Measurements from ENCODE around the gene ARMC2.

Gene ARMC2

GRCh38 chr6:108945681-108946159 lies 97.5 kb downstream of the ARMC2 start:
- no peak overlapping the region for H3K4me3 ChIP-seq (ENCODE audit: low read length, poor library complexity, severe bottlenecking)
- 0 out of 2 replicates have a peak, but pooled peaks cover 4% of the 10 kb centered on the region for H3F3A ChIP-seq (ENCODE audit: low read depth)
- no peak for TF ChIP-seq CTCF (conservative IDR thresholded peaks at IDR 0.05; ENCODE audit: low read length)
- no peak for TF ChIP-seq EZH2phosphoT487 (IDR thresholded peaks at IDR 0.05; ENCODE audit: borderline replicate concordance)
- no peaks in the 10 kb centered on the region for H3K9me2 ChIP-seq (replicated peaks; ENCODE audit: low read depth, low read length)
- peak overlapping the region; percentile 7 for H3K9ac ChIP-seq (ENCODE audit: low read depth, low read length, poor library complexity, severe bottlenecking)
- H3K27me3 ChIP-seq (ENCODE audit: insufficient read depth, low read length, poor library complexity, severe bottlenecking), result no peaks in the 10 kb centered on the region
- no peaks in the 10 kb centered on the region for H3K9me3 ChIP-seq (ENCODE audit: insufficient read depth, low read depth, low read length)
- H3K36me3 ChIP-seq (ENCODE audit: insufficient read depth, low read length), result no peaks in the 10 kb centered on the region
- peaks cover 72% of the 10 kb centered on the region for H3K4me1 ChIP-seq (ENCODE audit: insufficient read depth, low read length, poor library complexity, severe bottlenecking)
- no peak overlapping the region for H3K4me2 ChIP-seq (ENCODE audit: low read depth, low read length, poor library complexity, severe bottlenecking)
- 0 out of 2 replicates have a peak overlapping the region, but pooled peaks have one; percentile 34 for H2AFZ ChIP-seq (ENCODE audit: low read length)
- no peaks in the 10 kb centered on the region for H4K20me1 ChIP-seq (ENCODE audit: insufficient read depth, low read length, poor library complexity, severe bottlenecking)
- H3K79me2 ChIP-seq (ENCODE audit: insufficient read depth, low read length), result no peaks in the 10 kb centered on the region

GRCh38 chr6:108946695-108947094 lies 98.5 kb downstream of the ARMC2 start:
- Histone ChIP-seq H2AFZ (ENCODE audit: low read length) (peak overlapping the region; percentile 26; the same call in 1 of the 2 replicates), H3K36me3 (ENCODE audit: insufficient read depth, low read length) (no peaks in the 10 kb centered on the region), H3K9ac (ENCODE audit: low read depth, low read length, poor library complexity, severe bottlenecking) (no peak overlapping the region), H3K4me2 (ENCODE audit: low read depth, low read length, poor library complexity, severe bottlenecking) (no peak overlapping the region), H3K4me3 (ENCODE audit: low read length, poor library complexity, severe bottlenecking) (no peak overlapping the region), H3F3A (ENCODE audit: low read depth) (0 out of 2 replicates have a peak, but pooled peaks cover 4% of the 10 kb centered on the region), H3K9me3 (ENCODE audit: insufficient read depth, low read depth, low read length) (no peaks in the 10 kb centered on the region), H3K4me1 (ENCODE audit: insufficient read depth, low read length, poor library complexity, severe bottlenecking) (peaks cover 62% of the 10 kb centered on the region), H4K20me1 (ENCODE audit: insufficient read depth, low read length, poor library complexity, severe bottlenecking) (no peaks in the 10 kb centered on the region), H3K27me3 (ENCODE audit: insufficient read depth, low read length, poor library complexity, severe bottlenecking) (no peaks in the 10 kb centered on the region), H3K9me2 (replicated peaks; ENCODE audit: low read depth, low read length) (no peaks in the 10 kb centered on the region), H3K79me2 (ENCODE audit: insufficient read depth, low read length) (no peaks in the 10 kb centered on the region)
- no peak for TF ChIP-seq EZH2phosphoT487 (IDR thresholded peaks at IDR 0.05; ENCODE audit: borderline replicate concordance)
- no peak for TF ChIP-seq CTCF (conservative IDR thresholded peaks at IDR 0.05; ENCODE audit: low read length)

- TF ChIP-seq CTCF (conservative IDR thresholded peaks at IDR 0.05; ENCODE audit: low read length), result no peak
- no peak for TF ChIP-seq EZH2phosphoT487 (IDR thresholded peaks at IDR 0.05; ENCODE audit: borderline replicate concordance)
- H3K4me2 ChIP-seq (ENCODE audit: low read depth, low read length, poor library complexity, severe bottlenecking), result no peak overlapping the region
These were observed 99.1 kb downstream of the ARMC2 start for GRCh38 chr6:108947114-108947854.

More at GRCh38 chr6:108947114-108947854, 99.1 kb downstream of the ARMC2 start:
- Histone ChIP-seq H3K9me3 (ENCODE audit: insufficient read depth, low read depth, low read length) (no peaks in the 10 kb centered on the region), H3K36me3 (ENCODE audit: insufficient read depth, low read length) (no peaks in the 10 kb centered on the region), H3K9ac (ENCODE audit: low read depth, low read length, poor library complexity, severe bottlenecking) (no peak overlapping the region), H3K9me2 (replicated peaks; ENCODE audit: low read depth, low read length) (no peaks in the 10 kb centered on the region), H3F3A (ENCODE audit: low read depth) (0 out of 2 replicates have a peak, but pooled peaks cover 4% of the 10 kb centered on the region), H3K4me1 (ENCODE audit: insufficient read depth, low read length, poor library complexity, severe bottlenecking) (peaks cover 56% of the 10 kb centered on the region), H3K4me3 (ENCODE audit: low read length, poor library complexity, severe bottlenecking) (no peak overlapping the region), H3K27me3 (ENCODE audit: insufficient read depth, low read length, poor library complexity, severe bottlenecking) (no peaks in the 10 kb centered on the region), H4K20me1 (ENCODE audit: insufficient read depth, low read length, poor library complexity, severe bottlenecking) (no peaks in the 10 kb centered on the region), H3K79me2 (ENCODE audit: insufficient read depth, low read length) (no peaks in the 10 kb centered on the region), H2AFZ (ENCODE audit: low read length) (peak overlapping the region; percentile 26; the same call in 1 of the 2 replicates)
